Right atrium auricular region (tissue), 2 donors: ENCODE data around the gene RNF182. TPM values are rescaled to one million over a fixed set of nuclear protein-coding genes. Genes with fewer than 3 reads are reported as not detected.

Experiments used
- DNase-seq: peaks from one replicate; pipeline ENCODE4 v3.0.0-alpha.2; 2019; ENCODE audit warnings: low spot score
- H3K27ac ChIP-seq, 2 donors: fragments of 200-600 bp; sonication (generic); 1 replicate in 1 of 2; 2 replicates in 1 of 2; pipeline ENCODE4 v1.5.1; 2016 to 2019
- H3K27me3 ChIP-seq, 2 donors: fragments of 200-600 bp; sonication (generic); one replicate each; pipeline versions ENCODE4 v1.5.1 to v1.6.0; 2017 to 2019
- H3K36me3 ChIP-seq: fragments of 200-600 bp; sonication (generic); one replicate; pipeline ENCODE4 v1.5.1; 2016
- H3K4me1 ChIP-seq, 2 donors: fragments of 200-600 bp; sonication (generic); one replicate each; pipeline versions ENCODE4 v1.5.1 to v1.6.0; 2017 to 2019
- H3K4me3 ChIP-seq, 2 donors: fragments of 200-600 bp; sonication (generic); 1 replicate in 1 of 2; 2 replicates in 1 of 2; pipeline ENCODE4 v1.5.1; 2017 to 2019; ENCODE audit warnings: mild to moderate bottlenecking in 1 of 2, moderate library complexity in 1 of 2
- H3K9me3 ChIP-seq, 2 donors: fragments of 200-600 bp; sonication (generic); one replicate each; pipeline ENCODE4 v1.5.1; 2019
- total RNA-seq, 2 donors: library from RNA; depleted of rRNA; stranded (reverse); fragments of >200 nt; gene quantifications; one replicate each; pipeline ENCODE4 v1.1.0, GENCODE V29; 2016
- TF ChIP-seq, protein P1 (sequence below), 2 donors: fragments of 200-600 bp; sonication (generic); IDR thresholded peaks; one replicate each; pipeline ENCODE4 v1.5.1; 2019; ENCODE audit warnings: antibody characterized with exemption in 2 of 2

RNF182 gene
- total RNA-seq, 2 donors from 2014 or later = 0.67 to 0.83 TPM

DNA sequence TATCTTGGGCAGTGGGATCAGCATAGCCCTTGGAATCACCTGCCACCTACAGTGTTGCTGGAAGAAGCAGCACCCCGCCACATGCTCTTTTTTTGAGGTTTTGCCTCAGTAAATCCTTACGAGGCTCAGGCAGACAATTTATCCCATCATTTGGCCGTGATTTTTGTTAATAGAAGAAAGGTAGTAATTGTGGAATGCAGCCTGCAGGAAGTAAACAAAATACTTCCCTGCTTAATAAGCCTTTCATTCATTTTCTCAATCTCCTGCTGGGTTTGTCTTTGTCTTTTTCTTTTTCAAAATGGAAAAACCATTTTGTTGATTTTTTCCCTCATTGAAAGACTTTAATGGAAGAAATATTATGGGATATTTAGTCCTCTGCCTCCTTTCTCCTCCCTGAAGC lies 99.1 kb downstream of the RNF182 start:
- no peaks in the 10 kb centered on the region for H3K27me3 ChIP-seq
- H3K9me3 ChIP-seq = no peaks in the 10 kb centered on the region
- no peak for DNase-seq
- no peaks in the 10 kb centered on the region for H3K36me3 ChIP-seq
- no peaks in the 10 kb centered on the region for H3K4me1 ChIP-seq
- H3K27ac ChIP-seq = no peak overlapping the region
- H3K4me3 ChIP-seq = no peak overlapping the region
- TF ChIP-seq, protein P1, sequence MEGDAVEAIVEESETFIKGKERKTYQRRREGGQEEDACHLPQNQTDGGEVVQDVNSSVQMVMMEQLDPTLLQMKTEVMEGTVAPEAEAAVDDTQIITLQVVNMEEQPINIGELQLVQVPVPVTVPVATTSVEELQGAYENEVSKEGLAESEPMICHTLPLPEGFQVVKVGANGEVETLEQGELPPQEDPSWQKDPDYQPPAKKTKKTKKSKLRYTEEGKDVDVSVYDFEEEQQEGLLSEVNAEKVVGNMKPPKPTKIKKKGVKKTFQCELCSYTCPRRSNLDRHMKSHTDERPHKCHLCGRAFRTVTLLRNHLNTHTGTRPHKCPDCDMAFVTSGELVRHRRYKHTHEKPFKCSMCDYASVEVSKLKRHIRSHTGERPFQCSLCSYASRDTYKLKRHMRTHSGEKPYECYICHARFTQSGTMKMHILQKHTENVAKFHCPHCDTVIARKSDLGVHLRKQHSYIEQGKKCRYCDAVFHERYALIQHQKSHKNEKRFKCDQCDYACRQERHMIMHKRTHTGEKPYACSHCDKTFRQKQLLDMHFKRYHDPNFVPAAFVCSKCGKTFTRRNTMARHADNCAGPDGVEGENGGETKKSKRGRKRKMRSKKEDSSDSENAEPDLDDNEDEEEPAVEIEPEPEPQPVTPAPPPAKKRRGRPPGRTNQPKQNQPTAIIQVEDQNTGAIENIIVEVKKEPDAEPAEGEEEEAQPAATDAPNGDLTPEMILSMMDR (IDR thresholded peaks at IDR 0.05) = no peak

DNA sequence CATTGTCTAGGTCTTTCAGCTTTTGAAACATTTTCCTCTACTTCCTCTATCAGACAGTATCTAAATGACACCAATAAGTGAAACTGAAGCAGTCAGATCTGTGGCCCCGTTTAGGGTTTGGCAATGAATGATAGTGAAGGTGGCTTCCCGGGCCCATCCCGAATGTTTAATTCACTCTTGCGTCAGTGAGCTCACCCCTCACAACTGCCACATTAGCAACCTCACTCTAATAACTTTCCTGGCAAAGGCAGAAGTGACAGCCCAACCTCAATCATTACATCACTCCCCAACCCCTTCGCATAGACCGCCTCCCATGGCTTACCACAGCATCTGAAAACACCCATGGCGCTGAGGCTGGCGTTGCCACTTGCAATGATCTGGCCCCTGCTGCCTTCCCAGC lies 100.4 kb downstream of the RNF182 start:
- no peaks in the 10 kb centered on the region for H3K4me1 ChIP-seq
- H3K4me3 ChIP-seq = no peak overlapping the region
- H3K36me3 ChIP-seq = no peaks in the 10 kb centered on the region
- DNase-seq = no peak
- no peaks in the 10 kb centered on the region for H3K27me3 ChIP-seq
- no peak overlapping the region for H3K27ac ChIP-seq
- H3K9me3 ChIP-seq = no peaks in the 10 kb centered on the region
- TF ChIP-seq, protein P1 (IDR thresholded peaks at IDR 0.05) = no peak

DNA sequence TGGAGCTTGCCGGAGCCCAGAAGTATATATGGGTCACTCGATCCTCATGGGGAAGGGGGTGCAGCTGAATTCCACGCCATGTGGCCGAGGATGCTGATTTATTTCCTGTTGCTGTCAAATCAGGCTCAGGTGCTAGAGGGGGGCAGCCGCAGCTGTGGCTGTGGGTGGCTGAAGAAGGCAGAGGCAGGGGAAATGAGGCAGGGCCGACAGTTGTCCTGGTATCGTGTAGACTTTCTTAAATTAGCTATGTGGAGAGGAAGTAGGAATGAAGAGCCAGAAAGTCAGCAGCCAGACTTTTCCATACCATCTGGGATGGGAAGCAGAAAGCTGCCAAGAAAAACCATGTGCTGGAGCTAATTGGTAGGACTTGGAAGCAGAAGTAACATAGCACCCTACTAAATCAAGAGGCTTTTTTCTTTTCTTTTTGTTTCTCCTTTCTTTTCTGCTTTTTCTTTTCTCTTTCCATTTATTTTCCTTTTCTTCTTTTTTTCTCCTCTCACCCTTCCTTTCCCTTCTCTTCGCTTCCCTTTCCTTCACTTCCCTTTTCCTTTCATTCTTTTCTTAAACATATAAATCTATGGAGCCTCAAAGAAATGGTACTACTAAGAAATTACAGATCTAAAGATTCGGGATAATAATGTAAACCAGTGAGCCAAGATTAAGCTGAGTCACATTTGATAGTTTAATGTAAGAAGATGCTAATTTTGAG lies 102.2 kb downstream of the RNF182 start:
- no peaks in the 10 kb centered on the region for H3K9me3 ChIP-seq
- no peak overlapping the region for H3K27ac ChIP-seq
- TF ChIP-seq, protein P1 (IDR thresholded peaks at IDR 0.05) = no peak
- H3K27me3 ChIP-seq = no peaks in the 10 kb centered on the region
- no peak overlapping the region for H3K4me3 ChIP-seq
- H3K4me1 ChIP-seq = no peaks in the 10 kb centered on the region
- no peaks in the 10 kb centered on the region for H3K36me3 ChIP-seq
- no peak for DNase-seq

DNA sequence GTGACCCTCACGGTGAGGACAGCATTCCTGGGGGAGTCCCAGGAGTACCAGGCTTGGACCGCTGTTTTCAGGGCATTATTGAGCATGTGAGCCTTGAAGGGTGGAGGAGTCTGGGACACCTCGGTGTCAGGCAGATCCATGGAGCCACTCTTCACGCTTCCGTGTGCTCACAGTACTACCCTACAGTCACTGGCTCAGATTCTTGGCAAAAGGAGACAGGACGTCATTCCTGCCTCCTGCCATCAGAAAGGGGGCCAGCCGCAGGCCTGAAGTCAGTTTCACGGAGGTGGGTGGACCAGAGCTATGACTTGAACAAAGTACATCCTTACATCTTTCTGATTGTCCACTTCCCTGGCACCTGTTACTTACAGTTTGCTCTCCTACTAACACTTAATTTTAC lies 103.9 kb downstream of the RNF182 start:
- Histone ChIP-seq H3K4me1 (no peaks in the 10 kb centered on the region), H3K27ac (no peak overlapping the region), H3K27me3 (no peaks in the 10 kb centered on the region), H3K36me3 (no peaks in the 10 kb centered on the region), H3K9me3 (no peaks in the 10 kb centered on the region), H3K4me3 (no peak overlapping the region)
- no peak for DNase-seq
- TF ChIP-seq, protein P1 (IDR thresholded peaks at IDR 0.05) = no peak

DNA sequence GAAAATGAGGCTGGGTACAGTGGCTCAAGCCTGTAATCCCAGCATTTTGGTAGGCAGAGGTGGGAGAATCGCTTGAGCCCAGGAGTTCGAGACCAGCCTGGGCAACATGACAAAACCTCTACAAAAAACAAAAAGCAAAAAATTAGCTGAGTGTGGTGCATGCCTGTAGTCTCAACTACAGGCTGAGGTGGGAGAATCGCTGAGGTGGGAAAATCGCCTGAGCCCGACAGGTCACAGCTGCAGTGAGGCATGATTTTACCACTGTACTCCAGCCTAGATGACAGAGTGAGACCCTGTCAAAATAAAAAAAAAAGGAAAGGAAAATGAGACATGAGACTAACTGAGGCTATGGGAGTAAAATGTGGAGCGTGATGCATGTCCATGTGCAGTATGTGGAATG lies 104.9 kb downstream of the RNF182 start:
- no peak overlapping the region for H3K4me3 ChIP-seq
- no peaks in the 10 kb centered on the region for H3K36me3 ChIP-seq
- no peaks in the 10 kb centered on the region for H3K9me3 ChIP-seq
- no peaks in the 10 kb centered on the region for H3K27me3 ChIP-seq
- H3K4me1 ChIP-seq = no peaks in the 10 kb centered on the region
- TF ChIP-seq, protein P1 (IDR thresholded peaks at IDR 0.05) = no peak
- no peak for DNase-seq
- no peak overlapping the region for H3K27ac ChIP-seq

Other genes with a start within 250 kb of the RNF182 start
- gene RANBP9, start 213.1 kb upstream of the RNF182 start, total RNA-seq = 10 to 100 TPM; 28.4 TPM
- gene MCUR1, start 110.4 kb upstream of the RNF182 start, total RNA-seq = 10 to 100 TPM; 11.0 to 11.2 TPM
- 1 to 10 TPM; 1.7 to 2.1 TPM for gene CD83, start 192.8 kb downstream of the RNF182 start, total RNA-seq